NCI-H526 (cell line): ENCODE data around the gene USH1G.
"Not testable (repeated sequence)": the region's sequence is repeated elsewhere in the genome, so short reads cannot be mapped to it uniquely, and the experiment has no call there.

Experiments
- DNase-seq, 2 experiments: peaks; one replicate each; lab custom pipeline; 2025; lab: John Stamatoyannopoulos, UW

Gene USH1G

DNA sequence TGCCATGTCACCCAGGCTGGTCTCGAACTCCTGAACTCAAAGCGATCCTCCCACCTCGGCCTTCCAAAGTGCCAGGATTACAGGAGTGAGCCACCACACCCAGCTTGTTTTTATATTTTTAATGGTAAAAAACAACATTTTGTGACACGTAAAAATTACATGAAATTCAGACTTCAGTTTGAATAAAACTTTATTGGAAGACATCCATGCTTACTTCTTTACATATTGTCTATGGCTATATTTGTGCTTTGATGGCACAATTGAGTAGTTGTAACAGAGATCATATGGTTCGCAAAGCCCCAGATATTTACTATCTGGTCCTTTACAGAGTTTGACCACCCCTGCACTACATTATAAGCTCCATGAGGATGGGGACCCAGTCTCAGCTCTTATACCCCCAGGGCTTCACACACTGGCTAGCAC lies 48.4 kb downstream of the USH1G start:
- DNase-seq: no peak

DNA sequence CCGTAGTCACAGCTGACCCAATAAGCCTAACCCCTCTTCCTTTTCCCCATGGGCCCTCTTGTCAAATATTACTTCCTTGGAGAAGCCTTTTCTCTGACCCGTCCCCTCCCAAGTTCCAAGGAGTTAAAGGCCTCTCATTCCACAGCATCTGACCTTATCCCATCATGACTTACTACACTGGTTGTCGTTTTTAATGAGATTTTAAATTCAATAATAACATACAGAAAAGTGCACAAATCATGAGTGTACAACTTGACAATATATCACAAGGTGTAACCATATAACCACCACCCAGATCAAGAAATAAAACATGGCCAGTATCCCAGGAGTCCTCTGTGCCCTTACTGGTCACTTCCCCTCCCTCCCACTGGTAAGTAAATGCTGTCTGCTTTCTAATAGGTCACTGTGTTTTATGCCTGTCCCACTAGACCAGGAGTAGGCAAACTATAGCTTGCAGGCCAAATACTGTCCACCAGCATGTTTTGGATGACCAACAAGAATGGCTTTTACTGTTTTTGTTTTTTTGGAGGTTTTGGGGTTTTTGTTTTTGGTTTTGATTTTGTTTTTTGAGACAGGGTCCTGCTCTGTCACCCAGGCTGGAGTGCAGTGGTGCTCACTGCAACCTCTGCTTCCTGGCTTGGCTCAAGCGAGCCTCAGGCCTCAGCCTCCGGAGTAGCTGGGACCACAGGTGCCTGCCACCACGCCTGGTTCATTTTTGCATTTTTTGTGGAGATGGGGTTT lies 49.0 kb downstream of the USH1G start:
- DNase-seq: no peak

DNA sequence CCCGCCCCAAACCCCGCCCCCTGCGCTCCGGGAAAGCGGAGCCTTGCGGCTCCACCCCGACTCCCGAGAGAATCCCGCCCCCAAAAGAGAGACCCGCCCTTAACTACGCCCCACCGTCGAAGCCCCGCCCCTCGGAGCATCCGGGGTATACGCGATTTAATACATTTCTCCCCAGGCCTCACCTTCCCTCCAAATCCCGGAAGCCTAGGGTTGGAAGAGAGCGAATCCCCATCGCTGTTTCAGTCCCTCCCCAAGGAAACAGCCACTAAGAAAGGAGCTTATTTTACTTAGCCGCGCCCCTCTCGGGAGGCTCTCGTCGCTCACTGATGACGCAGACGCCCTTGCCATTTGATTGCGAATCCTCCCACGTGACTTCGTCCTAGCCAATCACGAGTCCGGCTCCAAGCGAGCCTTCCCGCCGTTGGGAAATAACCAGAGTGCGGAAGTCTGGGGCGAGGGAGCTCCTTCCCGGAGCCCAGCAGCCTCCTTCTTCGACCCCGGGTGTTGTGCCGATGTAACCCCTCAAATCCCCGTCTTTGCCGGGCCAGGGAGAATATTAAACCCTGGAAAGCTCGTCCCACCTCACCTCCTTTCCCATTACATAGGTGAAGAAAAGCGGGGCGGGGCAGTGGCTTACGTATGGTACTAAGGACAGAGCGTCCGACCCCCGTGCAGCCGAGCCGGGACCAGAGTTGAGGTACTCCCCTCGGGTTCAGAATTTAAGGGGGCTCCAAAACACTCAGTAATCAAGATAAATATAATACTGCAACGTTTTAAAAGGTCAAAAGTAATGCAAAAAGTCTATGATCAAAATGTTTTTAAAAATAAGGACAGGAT lies 49.8 kb downstream of the USH1G start:
- peak; percentile 100 for DNase-seq

DNA sequence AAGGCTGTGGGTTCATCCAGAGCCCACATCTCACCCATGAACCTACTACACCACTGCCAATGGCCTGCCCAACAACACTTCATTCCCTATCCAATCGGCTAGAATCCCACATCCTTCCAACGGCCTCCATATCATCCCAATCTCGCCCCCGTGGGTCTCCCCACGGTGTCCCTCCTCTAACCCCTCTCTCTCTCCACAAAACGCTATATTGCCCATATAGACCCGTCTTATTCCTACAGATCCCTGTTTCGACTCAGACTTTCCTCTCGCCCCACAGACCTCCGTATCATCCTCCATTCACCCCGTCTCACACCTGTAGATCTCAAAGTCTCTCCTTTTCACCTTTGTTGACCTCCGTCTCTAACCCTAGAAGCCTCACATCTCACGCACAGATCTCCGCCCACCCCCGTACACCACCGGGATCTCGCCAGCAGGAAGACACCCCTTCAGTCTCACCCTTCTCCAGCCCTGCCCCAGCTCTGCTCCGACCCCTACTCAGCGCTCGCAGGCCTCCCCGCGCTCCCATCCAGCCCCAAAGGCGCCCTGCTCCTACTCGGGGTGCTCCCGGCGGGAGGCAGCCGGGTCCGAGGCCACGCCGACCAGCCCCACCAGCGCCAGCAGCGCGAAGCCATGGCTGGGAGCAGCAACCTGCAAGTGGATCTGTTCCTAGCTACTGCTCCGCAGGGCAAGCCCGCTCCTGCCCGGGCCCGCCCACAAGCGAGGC lies 50.6 kb downstream of the USH1G start, which contains the start of gene FDXR:
Gene FDXR, minus strand, starts transcription at position 682 of the 724 bp plus-strand sequence. Its CDS starts 50 bp downstream, at position 632.
- DNase-seq: no peak

- no peak for DNase-seq
These were observed 51.5 kb downstream of the USH1G start for GRCh38 chr17:74871356-74872076.

DNA sequence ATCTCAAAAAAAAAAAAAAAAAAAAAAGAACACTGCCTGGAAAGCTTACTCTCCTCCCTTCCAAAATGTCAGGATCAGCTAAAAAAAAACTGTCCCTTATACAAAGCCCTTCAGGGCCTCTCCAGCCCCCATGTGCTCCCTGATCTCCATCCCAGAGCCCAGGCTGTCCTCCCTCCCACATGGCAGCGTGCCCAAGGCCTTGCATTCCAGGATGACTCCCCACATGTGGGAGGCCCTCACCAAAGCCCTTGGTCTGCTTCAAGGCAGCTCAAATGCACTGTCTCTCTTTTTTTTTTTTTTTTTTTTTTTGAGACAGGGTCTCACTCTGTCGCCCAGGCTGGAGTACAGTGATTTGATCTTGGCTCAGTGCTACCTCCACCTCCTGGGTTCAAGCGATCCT lies 52.5 kb downstream of the USH1G start:
- no peak for DNase-seq

DNA sequence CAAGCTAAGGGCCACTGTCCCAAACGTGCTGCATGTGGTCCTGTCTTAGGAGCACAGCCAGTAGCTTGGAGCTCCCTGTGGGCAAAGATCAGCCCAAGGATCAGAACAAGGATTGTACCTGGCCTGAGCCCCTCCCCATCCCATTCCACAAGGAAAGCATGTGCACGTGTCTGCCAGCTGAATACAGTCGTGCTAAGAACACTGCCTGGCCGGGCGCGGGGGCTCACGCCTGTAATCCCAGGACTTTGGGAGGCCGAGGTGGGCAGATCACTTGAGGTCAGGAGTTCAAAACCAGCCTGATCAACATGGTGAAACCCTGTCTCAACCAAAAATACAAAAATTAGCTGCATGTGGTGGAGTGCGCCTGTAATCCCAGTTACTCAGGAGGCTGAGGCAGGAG lies 53.0 kb downstream of the USH1G start:
- DNase-seq: not testable (repeated sequence)

- DNase-seq: no peak
These were observed 54.2 kb downstream of the USH1G start for GRCh38 chr17:74868908-74869255.

DNA sequence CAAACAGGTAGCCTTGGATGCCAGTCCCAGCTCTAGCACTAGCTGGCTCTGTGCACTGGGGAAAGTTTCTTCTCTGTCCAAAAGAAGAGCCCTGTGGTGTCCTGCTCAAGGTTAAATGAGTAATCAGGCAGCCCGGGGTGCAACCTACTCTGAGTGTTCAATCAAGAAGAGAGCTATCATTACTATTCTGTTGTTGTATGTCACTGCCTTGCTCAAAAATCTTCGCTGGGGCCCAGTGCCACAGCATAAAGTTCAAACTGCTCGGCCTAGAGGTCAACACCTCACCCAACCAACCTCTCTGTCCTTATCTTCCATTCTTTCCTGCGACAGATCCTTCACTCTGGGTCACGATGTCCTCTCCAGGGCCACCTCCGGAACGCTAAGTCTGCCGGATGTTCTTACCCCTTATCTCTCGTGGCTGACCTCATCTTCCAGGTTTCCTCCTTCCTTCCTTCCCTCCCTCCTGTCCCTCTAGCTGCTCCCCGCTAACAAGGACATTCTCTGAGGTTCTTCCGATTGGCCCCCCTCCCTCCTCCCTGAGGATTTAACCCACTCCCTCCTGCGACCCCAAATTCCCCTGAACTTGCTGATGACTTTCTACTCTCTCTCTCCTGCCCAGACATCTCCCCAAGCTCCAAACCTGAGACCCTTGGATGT lies 54.7 kb downstream of the USH1G start:
- DNase-seq: no peak

DNA sequence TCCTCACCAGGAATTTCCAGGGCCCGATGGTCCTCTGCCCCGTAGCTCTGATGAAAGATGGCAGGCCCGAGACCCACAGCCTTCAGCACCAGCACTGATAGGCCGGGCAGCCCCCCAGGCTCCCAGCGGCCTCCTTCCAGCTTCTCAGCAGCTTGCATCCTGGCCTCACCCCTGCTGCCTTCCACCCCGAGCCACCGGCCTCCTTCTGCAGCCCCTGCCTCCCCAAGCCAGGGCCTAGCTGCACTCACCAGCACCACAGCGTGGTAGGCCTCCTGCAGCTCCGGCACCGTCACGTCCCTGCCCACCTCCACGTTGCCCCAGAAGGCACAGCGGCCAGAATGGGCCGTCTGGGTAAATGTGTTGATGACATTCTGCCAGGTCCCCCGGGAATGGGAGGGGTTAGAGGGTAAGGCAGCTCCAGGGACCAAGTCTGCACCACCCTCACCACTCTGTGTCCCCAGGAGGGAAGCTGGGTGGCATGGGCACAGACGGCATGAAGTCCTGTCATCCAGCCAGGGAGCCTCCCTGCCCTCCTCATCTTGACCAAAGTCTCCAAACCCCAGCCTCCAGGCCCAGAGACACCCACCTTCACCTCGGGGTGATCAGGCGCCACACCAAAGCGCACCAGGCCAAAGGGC lies 56.7 kb downstream of the USH1G start:
- no peak for DNase-seq
